Trophoblast cell (in vitro differentiated cells and primary cell): Measurements from ENCODE around the gene NHS.

ENCODE experiments used
- DNase-seq, 2 donors: peaks; one replicate each; pipeline ENCODE4 v3.0.0-alpha.2; 2016
- H2AFZ ChIP-seq: 2 replicates; pipeline ENCODE4 v1.6.1; 2013; ENCODE audit warnings: low read length, moderate library complexity, mild to moderate bottlenecking; ENCODE audit not compliant: insufficient read depth, poor library complexity
- H2AK5ac ChIP-seq: 2 replicates; pipeline ENCODE4 v1.6.1; 2013; ENCODE audit warnings: mild to moderate bottlenecking, low read length
- H2BK120ac ChIP-seq: 2 replicates; pipeline ENCODE4 v1.6.1; 2013; ENCODE audit warnings: low read length, mild to moderate bottlenecking, moderate library complexity; ENCODE audit not compliant: insufficient read depth, poor library complexity
- H2BK12ac ChIP-seq: 2 replicates; pipeline ENCODE4 v1.6.1; 2013; ENCODE audit warnings: mild to moderate bottlenecking, low read length, moderate library complexity
- H2BK5ac ChIP-seq: 2 replicates; pipeline ENCODE4 v1.6.1; 2013; ENCODE audit warnings: low read length, low read depth, moderate library complexity, mild to moderate bottlenecking; ENCODE audit not compliant: poor library complexity
- H3K14ac ChIP-seq: 2 replicates; pipeline ENCODE4 v1.6.1; 2013; ENCODE audit warnings: mild to moderate bottlenecking, low read length
- H3K18ac ChIP-seq: 2 replicates; pipeline ENCODE4 v1.6.1; 2013; ENCODE audit warnings: mild to moderate bottlenecking, low read length
- H3K23ac ChIP-seq: 2 replicates; pipeline ENCODE4 v1.6.1; 2013; ENCODE audit warnings: low read length
- H3K27ac ChIP-seq: 2 replicates; pipeline ENCODE4 v1.5.1; 2013; ENCODE audit warnings: low read depth, mild to moderate bottlenecking, inconsistent platforms, low read length, moderate library complexity
- H3K27me3 ChIP-seq: 2 replicates; pipeline ENCODE4 v1.6.1; 2013; ENCODE audit warnings: inconsistent platforms, mild to moderate bottlenecking, low read length, moderate library complexity; ENCODE audit not compliant: insufficient read depth
- H3K36me3 ChIP-seq, 2 experiments: 1 replicate in 1 of 2; 2 replicates in 1 of 2; pipeline ENCODE4 v1.6.1; 2013; ENCODE audit warnings: low read length in 2 of 2, mild to moderate bottlenecking in 2 of 2, moderate library complexity in 1 of 2; ENCODE audit not compliant: insufficient read depth in 2 of 2, control insufficient read depth in 1 of 2
- H3K4ac ChIP-seq: 2 replicates; pipeline ENCODE4 v1.6.1; 2013; ENCODE audit warnings: low read depth, mild to moderate bottlenecking, low read length, moderate library complexity
- H3K4me1 ChIP-seq, 2 experiments: 1 replicate in 1 of 2; 2 replicates in 1 of 2; pipeline ENCODE4 v1.6.1; 2013; ENCODE audit warnings: low read length in 2 of 2, mild to moderate bottlenecking in 2 of 2, moderate library complexity in 1 of 2; ENCODE audit not compliant: insufficient read depth in 2 of 2, control insufficient read depth in 1 of 2
- H3K4me2 ChIP-seq: 2 replicates; pipeline ENCODE4 v1.6.1; 2013; ENCODE audit warnings: inconsistent platforms, mild to moderate bottlenecking, low read length, moderate library complexity
- H3K4me3 ChIP-seq: 2 replicates; pipeline ENCODE4 v1.5.1; 2013; ENCODE audit warnings: mild to moderate bottlenecking, low read depth, low read length, inconsistent platforms
- H3K79me1 ChIP-seq: one replicate; pipeline ENCODE4 v1.6.1; 2013; ENCODE audit warnings: low read length
- H3K79me2 ChIP-seq: 2 replicates; pipeline ENCODE4 v1.6.1; 2013; ENCODE audit warnings: low read length, mild to moderate bottlenecking; ENCODE audit not compliant: control insufficient read depth, insufficient read depth, poor library complexity
- H3K9ac ChIP-seq: 2 replicates; pipeline ENCODE4 v1.6.1; 2013; ENCODE audit warnings: mild to moderate bottlenecking, low read length
- H3K9me3 ChIP-seq: 2 replicates; pipeline ENCODE4 v1.6.1; 2013; ENCODE audit warnings: low read depth, mild to moderate bottlenecking, control low read depth, inconsistent platforms, low read length; ENCODE audit not compliant: insufficient read depth
- H4K12ac ChIP-seq: 2 replicates; pipeline ENCODE4 v1.6.1; 2013; ENCODE audit warnings: low read depth, mild to moderate bottlenecking, low read length, moderate library complexity
- H4K8ac ChIP-seq: 2 replicates; pipeline ENCODE4 v1.6.1; 2013; ENCODE audit warnings: low read depth, mild to moderate bottlenecking, low read length, moderate library complexity
- H4K91ac ChIP-seq: one replicate; pipeline ENCODE4 v1.6.1; 2013; ENCODE audit warnings: low read depth, mild to moderate bottlenecking, low read length, moderate library complexity
- WGBS: extraction: QIAGEN DNeasy Blood & Tissue Kit; methylation state at CpG from one replicate; pipeline ENCODE4 v1.1.7; 2013; ENCODE audit warnings: missing lambda C conversion rate; ENCODE audit not compliant: insufficient read length, insufficient coverage; ENCODE audit errors: extremely low coverage; 5-methylcytosine and 5-hydroxymethylcytosine counted together

Gene NHS

DNA sequence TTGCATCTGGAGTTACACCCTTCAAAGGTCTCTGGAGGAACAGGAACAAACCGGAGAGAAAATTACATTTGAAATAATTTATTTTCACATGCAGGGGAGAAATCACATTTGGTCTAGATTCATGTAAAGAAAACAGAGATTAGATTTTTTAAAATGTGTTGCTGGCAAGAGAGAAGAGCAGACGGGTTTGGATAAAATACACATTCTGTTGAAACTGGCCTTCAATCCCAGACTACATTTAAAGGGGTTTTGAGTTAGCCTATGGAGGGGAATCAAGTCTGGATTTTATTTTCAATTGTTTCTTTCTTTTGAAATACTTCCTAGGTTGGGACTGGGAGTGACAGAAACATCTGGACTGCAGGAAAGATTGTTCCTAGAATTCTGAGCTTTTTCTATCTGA lies 180.8 kb downstream of the NHS start:
- H2BK120ac ChIP-seq: no peak overlapping the region
- no peak overlapping the region for H3K4ac ChIP-seq
- H3K4me1 ChIP-seq: peaks cover 3% of the 10 kb centered on the region in 2 experiments
- H3K27me3 ChIP-seq: no peaks in the 10 kb centered on the region
- no peaks in the 10 kb centered on the region for H3K36me3 ChIP-seq
- H3K79me1 ChIP-seq: no peaks in the 10 kb centered on the region
- H4K12ac ChIP-seq: no peak overlapping the region
- no peak overlapping the region for H3K18ac ChIP-seq
- no peak overlapping the region for H2AFZ ChIP-seq
- H3K4me3 ChIP-seq: no peak overlapping the region
- H2BK12ac ChIP-seq: no peak overlapping the region
- no peak overlapping the region for H2AK5ac ChIP-seq
- H3K9ac ChIP-seq: no peak overlapping the region
- no peak overlapping the region for H3K14ac ChIP-seq
- no peak for DNase-seq
- no CpG with 5 or more reads among the region's 2 CpGs for WGBS
- no peak overlapping the region for H4K91ac ChIP-seq
- no peaks in the 10 kb centered on the region for H3K9me3 ChIP-seq
- H4K8ac ChIP-seq: no peak overlapping the region
- H3K4me2 ChIP-seq: no peak overlapping the region
- no peak overlapping the region for H3K23ac ChIP-seq
- H2BK5ac ChIP-seq: no peak overlapping the region
- H3K27ac ChIP-seq: no peak overlapping the region
- H3K79me2 ChIP-seq: no peaks in the 10 kb centered on the region

DNA sequence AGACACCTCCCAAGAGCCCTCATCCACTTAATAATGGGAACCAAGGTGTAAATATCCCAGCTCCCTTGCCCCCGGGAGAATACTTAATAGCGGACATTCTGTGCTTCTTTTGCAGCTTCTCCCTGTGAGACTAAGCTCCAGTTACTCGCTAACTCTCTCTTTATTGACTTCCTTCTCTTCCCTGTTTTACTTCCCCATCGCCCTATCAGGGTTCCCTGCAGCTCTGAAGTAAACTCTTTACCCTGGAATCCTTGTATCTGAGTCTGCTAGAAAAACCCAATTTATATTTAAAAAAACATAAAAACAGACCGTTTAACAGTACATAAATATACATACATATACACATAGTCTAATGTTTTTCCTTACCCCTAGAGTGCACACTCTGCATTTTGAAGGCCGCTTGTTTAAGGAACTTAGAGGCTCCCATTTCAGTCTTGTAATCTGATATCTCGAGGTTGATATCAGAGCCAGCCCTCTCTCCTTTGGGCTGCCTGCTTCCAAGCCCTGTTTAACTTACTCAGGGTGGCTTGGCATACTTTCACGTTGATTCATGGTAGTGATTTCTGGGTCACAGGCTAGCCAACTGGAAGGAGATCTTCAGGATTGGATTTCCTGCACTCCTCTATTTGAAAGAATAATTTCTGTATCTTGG lies 184.9 kb downstream of the NHS start:
- Histone ChIP-seq H3K27ac (no peak overlapping the region), H3K23ac (no peak overlapping the region), H4K91ac (no peak overlapping the region), H3K18ac (no peak overlapping the region), H3K4me3 (no peak overlapping the region), H4K12ac (no peak overlapping the region), H2BK12ac (no peak overlapping the region), H2BK120ac (no peak overlapping the region), H4K8ac (no peak overlapping the region), H3K9me3 (no peaks in the 10 kb centered on the region), H3K27me3 (no peaks in the 10 kb centered on the region), H3K4me2 (no peak overlapping the region), H2BK5ac (no peak overlapping the region), H3K4ac (no peak overlapping the region), H3K4me1 (peaks cover 0 to 3% of the 10 kb centered on the region in 2 experiments), H3K14ac (no peak overlapping the region), H3K36me3 (no peaks in the 10 kb centered on the region), H3K79me2 (no peaks in the 10 kb centered on the region), H2AK5ac (no peak overlapping the region), H3K79me1 (no peaks in the 10 kb centered on the region), H3K9ac (no peak overlapping the region), H2AFZ (no peak overlapping the region)
- DNase-seq: peak in 1 of 2 donors; percentile 42
- WGBS: no CpG with 5 or more reads among the region's 8 CpGs

DNA sequence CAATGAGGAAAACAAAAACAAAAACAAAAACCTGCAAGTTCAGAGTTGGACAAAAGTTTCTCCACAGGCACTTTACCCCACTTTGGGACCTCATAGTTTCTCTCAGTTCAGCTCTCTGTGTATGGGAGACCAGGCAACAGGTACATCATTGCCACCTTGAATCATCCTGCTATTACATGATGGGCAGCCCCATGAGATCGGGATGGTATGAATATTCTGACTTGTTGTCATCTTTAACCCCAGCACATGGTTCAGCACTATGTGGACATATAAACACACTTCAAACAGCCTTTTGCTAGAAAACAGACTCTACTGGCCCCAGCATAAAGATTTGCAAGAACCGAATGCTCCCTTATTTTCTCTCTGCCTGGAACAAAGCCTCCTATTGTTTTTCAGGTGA lies 185.4 kb downstream of the NHS start:
- H3K18ac ChIP-seq: no peak overlapping the region
- no peak overlapping the region for H3K23ac ChIP-seq
- no peak overlapping the region for H3K14ac ChIP-seq
- no peak overlapping the region for H3K4me3 ChIP-seq
- no peak overlapping the region for H4K12ac ChIP-seq
- H3K9ac ChIP-seq: no peak overlapping the region
- H3K4me2 ChIP-seq: no peak overlapping the region
- H3K9me3 ChIP-seq: no peaks in the 10 kb centered on the region
- H4K8ac ChIP-seq: no peak overlapping the region
- H2AFZ ChIP-seq: no peak overlapping the region
- DNase-seq: no peak
- no CpG with 5 or more reads among the region's 2 CpGs for WGBS
- H3K79me1 ChIP-seq: no peaks in the 10 kb centered on the region
- H4K91ac ChIP-seq: no peak overlapping the region
- H2BK120ac ChIP-seq: no peak overlapping the region
- peaks cover 0 to under 1% of the 10 kb centered on the region in 2 experiments for H3K4me1 ChIP-seq
- no peak overlapping the region for H3K4ac ChIP-seq
- H2BK5ac ChIP-seq: no peak overlapping the region
- no peak overlapping the region for H2BK12ac ChIP-seq
- H3K27ac ChIP-seq: no peak overlapping the region
- H3K27me3 ChIP-seq: no peaks in the 10 kb centered on the region
- no peak overlapping the region for H2AK5ac ChIP-seq
- H3K79me2 ChIP-seq: no peaks in the 10 kb centered on the region
- no peaks in the 10 kb centered on the region for H3K36me3 ChIP-seq

DNA sequence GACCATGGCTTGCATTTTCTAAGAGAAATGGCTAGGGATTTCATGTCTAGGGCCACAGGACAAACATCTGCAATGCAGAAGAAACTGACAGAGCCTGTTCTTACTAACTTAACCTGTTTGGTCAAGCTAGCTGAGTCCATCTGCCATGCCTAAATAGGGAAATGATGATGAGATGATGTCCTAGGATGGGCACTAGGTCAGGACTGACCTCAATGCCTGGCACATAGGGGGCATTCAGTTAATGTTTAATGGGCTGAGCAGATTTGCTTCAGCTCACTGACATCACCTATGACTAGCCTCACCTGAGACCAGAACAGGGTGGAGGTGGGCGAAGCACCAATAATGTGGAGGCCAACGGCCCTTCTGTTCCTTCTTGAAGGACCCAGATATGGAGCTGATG lies 188.1 kb downstream of the NHS start:
- WGBS: no CpG with 5 or more reads among the region's 2 CpGs
- H3K9me3 ChIP-seq: no peaks in the 10 kb centered on the region
- H3K9ac ChIP-seq: no peak overlapping the region
- H3K79me1 ChIP-seq: no peaks in the 10 kb centered on the region
- H3K4me3 ChIP-seq: no peak overlapping the region
- no peak overlapping the region for H2AFZ ChIP-seq
- no peaks in the 10 kb centered on the region for H3K4me1 ChIP-seq
- no peak overlapping the region for H3K27ac ChIP-seq
- no peak overlapping the region for H3K14ac ChIP-seq
- H3K18ac ChIP-seq: no peak overlapping the region
- no peak overlapping the region for H4K8ac ChIP-seq
- no peaks in the 10 kb centered on the region for H3K79me2 ChIP-seq
- H3K4me2 ChIP-seq: no peak overlapping the region
- no peaks in the 10 kb centered on the region for H3K36me3 ChIP-seq
- H4K91ac ChIP-seq: no peak overlapping the region
- no peak overlapping the region for H2BK120ac ChIP-seq
- H3K23ac ChIP-seq: no peak overlapping the region
- no peak for DNase-seq
- no peak overlapping the region for H2BK5ac ChIP-seq
- no peak overlapping the region for H3K4ac ChIP-seq
- H4K12ac ChIP-seq: no peak overlapping the region
- H2AK5ac ChIP-seq: no peak overlapping the region
- no peaks in the 10 kb centered on the region for H3K27me3 ChIP-seq
- no peak overlapping the region for H2BK12ac ChIP-seq
